K562 (cell line): ENCODE data around the gene MMEL1. TPM values are rescaled to one million over a fixed set of nuclear protein-coding genes. Genes with fewer than 3 reads are reported as not detected.

Experiments
- CREB1 ChIP-seq, 2 experiments: sonication (generic) in 1 of 2; formaldehyde crosslinking in 1 of 2; IDR thresholded peaks; 2 replicates each; pipeline versions ENCODE4 v1.6.1 to v1.8.0; 2012 to 2022; ENCODE audit warnings: inconsistent platforms in 1 of 2, mild to moderate bottlenecking in 1 of 2, missing genetic modification reagents in 1 of 2, moderate library complexity in 1 of 2
- E2F3 ChIP-seq: fragments of 250-450 bp; sonication (Bioruptor Pico); IDR thresholded peaks from 2 replicates; pipeline ENCODE4 v1.4.0; 2020; ENCODE audit warnings: mild to moderate bottlenecking
- FOXA3 ChIP-seq, 2 experiments: fragments of 450-650 bp in 1 of 2; sonication (generic) in 1 of 2; formaldehyde crosslinking; IDR thresholded peaks in 1 of 2; conservative IDR thresholded peaks in 1 of 2; 2 replicates each; pipeline versions ENCODE4 v1.4.0 to v1.8.0; 2020 to 2022; ENCODE audit warnings: mild to moderate bottlenecking in 2 of 2, missing genetic modification reagents in 1 of 2
- MCM2 ChIP-seq: fragments of 450-650 bp; IDR thresholded peaks from 2 replicates; pipeline ENCODE4 v1.6.1; 2017; ENCODE audit warnings: low read depth, mild to moderate bottlenecking
- PRMT5 ChIP-seq: sonication (generic); formaldehyde crosslinking; IDR thresholded peaks from 2 replicates; pipeline ENCODE4 v1.5.0; 2020; ENCODE audit warnings: missing genetic modification reagents
- PTRF ChIP-seq: fragments of 450-650 bp; IDR thresholded peaks from 2 replicates; pipeline ENCODE4 v1.6.1; 2016; ENCODE audit warnings: mild to moderate bottlenecking, missing genetic modification characterization, missing compliant biosample characterization
- STAT5A ChIP-seq: IDR thresholded peaks from 2 replicates; pipeline ENCODE4 v1.6.1; 2012; ENCODE audit warnings: low read length, inconsistent platforms, borderline replicate concordance
- TEAD4 ChIP-seq, 2 experiments: sonication (generic) in 1 of 2; formaldehyde crosslinking in 1 of 2; IDR thresholded peaks; 2 replicates each; pipeline versions ENCODE4 v1.6.1 to v1.8.0; 2012 to 2022; ENCODE audit warnings: borderline replicate concordance in 1 of 2, inconsistent platforms in 1 of 2, low read length in 1 of 2, mild to moderate bottlenecking in 1 of 2, missing genetic modification reagents in 1 of 2
- TOE1 ChIP-seq, 2 experiments: fragments of 450-650 bp in 1 of 2; sonication (generic) in 1 of 2; formaldehyde crosslinking in 1 of 2; IDR thresholded peaks; 2 replicates each; pipeline versions ENCODE4 v1.7.1 to v1.8.0; 2016 to 2022; ENCODE audit warnings: borderline replicate concordance in 2 of 2, mild to moderate bottlenecking in 2 of 2, antibody characterized with exemption in 1 of 2, inconsistent platforms in 1 of 2, low read depth in 1 of 2, missing genetic modification reagents in 1 of 2, moderate library complexity in 1 of 2
- ZNF431 ChIP-seq: sonication (generic); formaldehyde crosslinking; IDR thresholded peaks from 2 replicates; pipeline ENCODE4 v1.8.0; 2022; ENCODE audit warnings: mild to moderate bottlenecking, missing genetic modification reagents
- ZNF586 ChIP-seq: fragments of 450-650 bp; formaldehyde crosslinking; conservative IDR thresholded peaks from 2 replicates; pipeline ENCODE4 v1.4.0; 2020; ENCODE audit warnings: mild to moderate bottlenecking, moderate library complexity
- polyA plus RNA-seq, 8 experiments: library from polyadenylated mRNA; depleted of rRNA in 4 of 8; stranded (reverse) in 5 of 8; unstranded in 3 of 8; fragments of >200 nt; fragmentation: Nextera tagmentation in 2 of 8; fragmentation: Illumina TruSeq in 1 of 8; extraction: Ambion mirVana in 2 of 8; extraction: Trizol in 1 of 8; gene quantifications; 2 replicates each; pipeline versions ENCODE4 v1.2.1 to v1.2.3, GENCODE V29; 2011 to 2014; ENCODE audit warnings: inconsistent platforms in 1 of 8, missing spikeins in 1 of 8
- total RNA-seq, 7 experiments: library from RNA; depleted of rRNA in 6 of 7; stranded (reverse); fragments of >200 nt in 6 of 7; fragmentation: Illumina TruSeq in 2 of 7; extraction: Trizol in 2 of 7; gene quantifications; 2 replicates each; pipeline versions ENCODE4 v1.2.1 to v1.2.3, GENCODE V29; 2011 to 2021; ENCODE audit warnings: low replicate concordance in 1 of 7
- TF ChIP-seq, protein P1 (sequence below): IDR thresholded peaks from 2 replicates; pipeline ENCODE4 v1.6.1; 2012; ENCODE audit warnings: low read depth, low read length, improper control_type of control experiment, borderline replicate concordance
- TF ChIP-seq, protein P2 (sequence below), 2 experiments: fragments of 450-650 bp; IDR thresholded peaks; 2 replicates each; pipeline ENCODE4 v1.6.1; 2018; ENCODE audit warnings: mild to moderate bottlenecking in 2 of 2, low read depth in 1 of 2; ENCODE audit not compliant: partially characterized antibody in 2 of 2
- TF ChIP-seq, protein P3 (sequence below): fragments of 450-650 bp; IDR thresholded peaks from 2 replicates; pipeline ENCODE4 v1.6.1; 2016; ENCODE audit warnings: borderline replicate concordance
- TF ChIP-seq, protein P4 (sequence below): sonication (generic); formaldehyde crosslinking; IDR thresholded peaks from 2 replicates; pipeline ENCODE4 v1.9.0; 2022; ENCODE audit warnings: mild to moderate bottlenecking, missing genetic modification reagents

Gene MMEL1
- total and polyA plus RNA-seq, 9 of the 15 experiments (the other 6 are each of a cell fraction or from before 2014, with no cell fraction given) = not detected

DNA sequence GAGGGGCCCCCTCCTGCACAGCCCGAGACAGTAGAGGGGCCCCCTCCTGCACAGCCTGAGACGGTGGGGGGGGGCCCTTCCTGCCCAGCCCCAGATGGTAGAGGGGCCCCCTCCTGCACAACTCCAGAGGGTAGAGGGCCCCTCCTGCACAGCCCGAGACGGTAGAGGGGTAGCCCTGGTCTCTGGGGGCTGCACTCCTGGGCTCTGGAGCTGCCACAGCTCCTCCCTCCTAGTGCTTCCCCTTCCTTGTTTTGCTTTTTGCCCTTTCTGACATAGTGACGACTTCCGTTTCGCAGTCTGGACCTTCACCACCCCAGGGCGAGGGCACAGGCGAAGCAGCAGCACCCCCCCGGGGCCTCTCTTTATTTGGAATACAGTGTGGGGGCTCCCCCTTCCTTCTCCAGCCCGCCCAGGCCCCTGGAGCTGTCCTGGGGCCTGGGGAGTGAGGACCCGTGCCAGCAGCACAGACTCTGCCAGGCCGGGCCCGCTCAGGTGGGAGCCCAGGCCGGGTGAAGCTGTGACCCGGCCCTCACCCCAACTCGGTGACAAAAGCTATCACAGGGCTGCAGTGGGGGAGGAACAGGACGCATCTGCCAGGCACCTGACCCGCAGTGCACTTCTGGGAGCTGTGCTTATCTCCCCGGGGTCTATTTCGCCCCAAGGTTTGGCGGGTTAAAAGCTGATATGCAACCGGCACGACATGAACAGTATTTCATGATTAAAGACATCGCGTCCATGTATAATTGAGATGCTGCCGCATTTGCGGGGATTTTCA, 47.3 kb downstream of the MMEL1 start (continued):
- TF ChIP-seq TOE1 (IDR thresholded peaks at IDR 0.05; ENCODE audit: borderline replicate concordance) (peak; percentile 58; the same call in 1 of the 2 replicates), TOE1 (CRISPR knock-in tag; IDR thresholded peaks at IDR 0.05; ENCODE audit: borderline replicate concordance, low read depth) (no peak), PRMT5 (CRISPR knock-in tag) (no peak), ZNF586 (CRISPR knock-in tag) (no peak), TEAD4 (IDR thresholded peaks at IDR 0.05; ENCODE audit: low read length) (peak; percentile 91), TEAD4 (CRISPR knock-in tag; IDR thresholded peaks at IDR 0.05; ENCODE audit: borderline replicate concordance) (no peak), FOXA3 (CRISPR knock-in tag; conservative IDR thresholded peaks at IDR 0.05 in 1 of 2, IDR thresholded peaks at IDR 0.05 in 1 of 2) (0 out of 4 replicates have a peak, but pooled peaks of 1 of the 2 experiments have one; percentile 3), E2F3 (CRISPR knock-in tag) (peak; percentile 88), MCM2 (no peak), ZNF431 (no peak), CREB1 (IDR thresholded peaks at IDR 0.05) (peak; percentile 59; the same call in 1 of the 2 replicates), CREB1 (CRISPR knock-in tag; IDR thresholded peaks at IDR 0.05) (no peak; the same call in 1 of the 2 replicates), PTRF (no peak), STAT5A (peak; percentile 81)
- TF ChIP-seq, protein P1, sequence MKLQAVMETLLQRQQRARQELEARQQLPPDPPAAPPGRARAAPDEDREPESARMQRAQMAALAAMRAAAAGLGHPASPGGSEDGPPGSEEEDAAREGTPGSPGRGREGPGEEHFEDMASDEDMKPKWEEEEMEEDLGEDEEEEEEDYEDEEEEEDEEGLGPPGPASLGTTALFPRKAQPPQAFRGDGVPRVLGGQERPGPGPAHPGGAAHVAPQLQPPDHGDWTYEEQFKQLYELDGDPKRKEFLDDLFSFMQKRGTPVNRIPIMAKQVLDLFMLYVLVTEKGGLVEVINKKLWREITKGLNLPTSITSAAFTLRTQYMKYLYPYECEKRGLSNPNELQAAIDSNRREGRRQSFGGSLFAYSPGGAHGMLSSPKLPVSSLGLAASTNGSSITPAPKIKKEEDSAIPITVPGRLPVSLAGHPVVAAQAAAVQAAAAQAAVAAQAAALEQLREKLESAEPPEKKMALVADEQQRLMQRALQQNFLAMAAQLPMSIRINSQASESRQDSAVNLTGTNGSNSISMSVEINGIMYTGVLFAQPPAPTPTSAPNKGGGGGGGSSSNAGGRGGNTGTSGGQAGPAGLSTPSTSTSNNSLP = peak; percentile 35; the same call in 1 of the 2 replicates
- TF ChIP-seq, protein P2, sequence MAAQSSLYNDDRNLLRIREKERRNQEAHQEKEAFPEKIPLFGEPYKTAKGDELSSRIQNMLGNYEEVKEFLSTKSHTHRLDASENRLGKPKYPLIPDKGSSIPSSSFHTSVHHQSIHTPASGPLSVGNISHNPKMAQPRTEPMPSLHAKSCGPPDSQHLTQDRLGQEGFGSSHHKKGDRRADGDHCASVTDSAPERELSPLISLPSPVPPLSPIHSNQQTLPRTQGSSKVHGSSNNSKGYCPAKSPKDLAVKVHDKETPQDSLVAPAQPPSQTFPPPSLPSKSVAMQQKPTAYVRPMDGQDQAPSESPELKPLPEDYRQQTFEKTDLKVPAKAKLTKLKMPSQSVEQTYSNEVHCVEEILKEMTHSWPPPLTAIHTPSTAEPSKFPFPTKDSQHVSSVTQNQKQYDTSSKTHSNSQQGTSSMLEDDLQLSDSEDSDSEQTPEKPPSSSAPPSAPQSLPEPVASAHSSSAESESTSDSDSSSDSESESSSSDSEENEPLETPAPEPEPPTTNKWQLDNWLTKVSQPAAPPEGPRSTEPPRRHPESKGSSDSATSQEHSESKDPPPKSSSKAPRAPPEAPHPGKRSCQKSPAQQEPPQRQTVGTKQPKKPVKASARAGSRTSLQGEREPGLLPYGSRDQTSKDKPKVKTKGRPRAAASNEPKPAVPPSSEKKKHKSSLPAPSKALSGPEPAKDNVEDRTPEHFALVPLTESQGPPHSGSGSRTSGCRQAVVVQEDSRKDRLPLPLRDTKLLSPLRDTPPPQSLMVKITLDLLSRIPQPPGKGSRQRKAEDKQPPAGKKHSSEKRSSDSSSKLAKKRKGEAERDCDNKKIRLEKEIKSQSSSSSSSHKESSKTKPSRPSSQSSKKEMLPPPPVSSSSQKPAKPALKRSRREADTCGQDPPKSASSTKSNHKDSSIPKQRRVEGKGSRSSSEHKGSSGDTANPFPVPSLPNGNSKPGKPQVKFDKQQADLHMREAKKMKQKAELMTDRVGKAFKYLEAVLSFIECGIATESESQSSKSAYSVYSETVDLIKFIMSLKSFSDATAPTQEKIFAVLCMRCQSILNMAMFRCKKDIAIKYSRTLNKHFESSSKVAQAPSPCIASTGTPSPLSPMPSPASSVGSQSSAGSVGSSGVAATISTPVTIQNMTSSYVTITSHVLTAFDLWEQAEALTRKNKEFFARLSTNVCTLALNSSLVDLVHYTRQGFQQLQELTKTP (IDR thresholded peaks at IDR 0.05; ENCODE audit: low read depth in 1 of 2, partially characterized antibody in 2 of 2) = peak in 1 of 2 experiments; percentile 25
- TF ChIP-seq, protein P3, sequence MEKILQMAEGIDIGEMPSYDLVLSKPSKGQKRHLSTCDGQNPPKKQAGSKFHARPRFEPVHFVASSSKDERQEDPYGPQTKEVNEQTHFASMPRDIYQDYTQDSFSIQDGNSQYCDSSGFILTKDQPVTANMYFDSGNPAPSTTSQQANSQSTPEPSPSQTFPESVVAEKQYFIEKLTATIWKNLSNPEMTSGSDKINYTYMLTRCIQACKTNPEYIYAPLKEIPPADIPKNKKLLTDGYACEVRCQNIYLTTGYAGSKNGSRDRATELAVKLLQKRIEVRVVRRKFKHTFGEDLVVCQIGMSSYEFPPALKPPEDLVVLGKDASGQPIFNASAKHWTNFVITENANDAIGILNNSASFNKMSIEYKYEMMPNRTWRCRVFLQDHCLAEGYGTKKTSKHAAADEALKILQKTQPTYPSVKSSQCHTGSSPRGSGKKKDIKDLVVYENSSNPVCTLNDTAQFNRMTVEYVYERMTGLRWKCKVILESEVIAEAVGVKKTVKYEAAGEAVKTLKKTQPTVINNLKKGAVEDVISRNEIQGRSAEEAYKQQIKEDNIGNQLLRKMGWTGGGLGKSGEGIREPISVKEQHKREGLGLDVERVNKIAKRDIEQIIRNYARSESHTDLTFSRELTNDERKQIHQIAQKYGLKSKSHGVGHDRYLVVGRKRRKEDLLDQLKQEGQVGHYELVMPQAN = peak; percentile 48; the same call in 1 of the 2 replicates
- TF ChIP-seq, protein P4, sequence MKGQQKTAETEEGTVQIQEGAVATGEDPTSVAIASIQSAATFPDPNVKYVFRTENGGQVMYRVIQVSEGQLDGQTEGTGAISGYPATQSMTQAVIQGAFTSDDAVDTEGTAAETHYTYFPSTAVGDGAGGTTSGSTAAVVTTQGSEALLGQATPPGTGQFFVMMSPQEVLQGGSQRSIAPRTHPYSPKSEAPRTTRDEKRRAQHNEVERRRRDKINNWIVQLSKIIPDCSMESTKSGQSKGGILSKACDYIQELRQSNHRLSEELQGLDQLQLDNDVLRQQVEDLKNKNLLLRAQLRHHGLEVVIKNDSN (CRISPR knock-in tag) = peak; percentile 77
